Neural cell (in vitro differentiated cells): Measurements from ENCODE around the gene DLGAP4. TPM values are rescaled to one million over a fixed set of nuclear protein-coding genes. Genes with fewer than 3 reads are reported as not detected.

ENCODE experiments used
- H2AFZ ChIP-seq: fragments of 200-600, 300-800 bp; sonication (generic), shearing (Covaris generic); 2 replicates; pipeline ENCODE4 v1.6.0; 2014; ENCODE audit warnings: low read depth, mild to moderate bottlenecking, antibody characterized with exemption, low read length, moderate library complexity
- H3F3A ChIP-seq: fragments of 200-600 bp; shearing (Covaris generic); 2 replicates; pipeline ENCODE4 v1.6.1; 2016; ENCODE audit warnings: mild to moderate bottlenecking, moderate library complexity, mixed read lengths, antibody characterized with exemption, low read length; ENCODE audit not compliant: insufficient read depth, poor library complexity, severe bottlenecking
- H3K27ac ChIP-seq: fragments of 200-600, 300-800 bp; sonication (generic), shearing (Covaris generic); 2 replicates; pipeline ENCODE4 v1.5.1; 2014; ENCODE audit warnings: mild to moderate bottlenecking, low read length, moderate library complexity
- H3K27me3 ChIP-seq: fragments of 300-800, 200-600 bp; sonication (generic), shearing (Covaris generic); 2 replicates; pipeline ENCODE4 v1.6.0; 2014; ENCODE audit warnings: mild to moderate bottlenecking, low read depth, low read length, moderate library complexity; ENCODE audit not compliant: insufficient read depth
- H3K36me3 ChIP-seq: fragments of 300-800, 200-600 bp; sonication (generic), shearing (Covaris generic); 2 replicates; pipeline ENCODE4 v1.5.1; 2014; ENCODE audit warnings: mild to moderate bottlenecking, antibody characterized with exemption, low read length, moderate library complexity; ENCODE audit not compliant: insufficient read depth
- H3K4me2 ChIP-seq: fragments of 300-800, 200-600 bp; sonication (generic), shearing (Covaris generic); 2 replicates; pipeline ENCODE4 v1.6.0; 2014; ENCODE audit warnings: mild to moderate bottlenecking, low read length
- H3K4me3 ChIP-seq: fragments of 300-800, 200-600 bp; sonication (generic), shearing (Covaris generic); 2 replicates; pipeline ENCODE4 v1.5.1; 2014; ENCODE audit warnings: mild to moderate bottlenecking, low read length, moderate library complexity
- H3K79me2 ChIP-seq: fragments of 200-600 bp; shearing (Covaris generic); replicated peaks from 2 replicates; pipeline ENCODE4 v1.6.0; 2014; ENCODE audit warnings: mild to moderate bottlenecking, low read length, moderate library complexity; ENCODE audit not compliant: insufficient read depth
- H3K9ac ChIP-seq: fragments of 300-800, 200-600 bp; sonication (generic), shearing (Covaris generic); 2 replicates; pipeline ENCODE4 v1.6.1; 2016; ENCODE audit warnings: mild to moderate bottlenecking, low read length, mixed read lengths
- H3K9me2 ChIP-seq: fragments of 200-600 bp; shearing (Covaris generic); 2 replicates; pipeline ENCODE4 v1.6.1; 2016; ENCODE audit warnings: mild to moderate bottlenecking, low read length, mixed read lengths; ENCODE audit not compliant: insufficient read depth
- H3K9me3 ChIP-seq: fragments of 200-600, 300-800 bp; sonication (generic), shearing (Covaris generic); 2 replicates; pipeline ENCODE4 v1.6.1; 2016; ENCODE audit warnings: mild to moderate bottlenecking, mixed run types, low read length, moderate library complexity, mixed read lengths
- H4K20me1 ChIP-seq: fragments of 200-600 bp; shearing (Covaris generic); 2 replicates; pipeline ENCODE4 v1.6.1; 2016; ENCODE audit warnings: mild to moderate bottlenecking, mixed run types; ENCODE audit not compliant: insufficient read depth
- EP300 ChIP-seq: fragments of 450-650 bp; conservative IDR thresholded peaks from 2 replicates; pipeline ENCODE4 v1.6.1; 2014; ENCODE audit warnings: antibody characterized with exemption, mild to moderate bottlenecking, moderate library complexity; ENCODE audit not compliant: poor library complexity, severe bottlenecking
- EZH2 ChIP-seq: fragments of 200-600, 300-800 bp; shearing (Covaris generic), sonication (generic); IDR thresholded peaks from 2 replicates; pipeline ENCODE4 v1.6.1; 2014; ENCODE audit warnings: antibody characterized with exemption, low read length, borderline replicate concordance, mild to moderate bottlenecking; ENCODE audit not compliant: insufficient read depth, poor library complexity, severe bottlenecking
- MXI1 ChIP-seq: fragments of 450-650 bp; conservative IDR thresholded peaks from 2 replicates; pipeline ENCODE4 v1.6.1; 2014; ENCODE audit warnings: antibody characterized with exemption, mild to moderate bottlenecking; ENCODE audit not compliant: poor library complexity, severe bottlenecking
- POLR2AphosphoS5 ChIP-seq: IDR thresholded peaks from 2 replicates; pipeline ENCODE4 v1.6.1; 2012
- RAD21 ChIP-seq: fragments of 450-650 bp; conservative IDR thresholded peaks from 2 replicates; pipeline ENCODE4 v1.6.1; 2014; ENCODE audit warnings: antibody characterized with exemption, mild to moderate bottlenecking, moderate library complexity
- SMC3 ChIP-seq: fragments of 450-650 bp; conservative IDR thresholded peaks from 2 replicates; pipeline ENCODE4 v1.6.1; 2014; ENCODE audit warnings: antibody characterized with exemption, mild to moderate bottlenecking, moderate library complexity; ENCODE audit not compliant: poor library complexity
- TAF1 ChIP-seq: IDR thresholded peaks from 2 replicates; pipeline ENCODE4 v1.6.1; 2012; ENCODE audit warnings: low read depth
- polyA plus RNA-seq: library from polyadenylated mRNA; depleted of rRNA; stranded (reverse); fragments of >200 nt; gene quantifications from 2 replicates; pipeline ENCODE4 v1.2.3, GENCODE V29; 2014
- TF ChIP-seq, protein P1 (sequence below): IDR thresholded peaks from 2 replicates; pipeline ENCODE4 v1.6.1; 2012; ENCODE audit warnings: borderline replicate concordance
- TF ChIP-seq, protein P2 (sequence below): fragments of 450-650 bp; IDR thresholded peaks from 2 replicates; pipeline ENCODE4 v1.5.1; 2014; ENCODE audit warnings: antibody characterized with exemption, mild to moderate bottlenecking, moderate library complexity; ENCODE audit not compliant: poor library complexity, severe bottlenecking

DLGAP4 gene
- polyA plus RNA-seq, 1 donor from 2014 or later = 31.2 TPM

DNA sequence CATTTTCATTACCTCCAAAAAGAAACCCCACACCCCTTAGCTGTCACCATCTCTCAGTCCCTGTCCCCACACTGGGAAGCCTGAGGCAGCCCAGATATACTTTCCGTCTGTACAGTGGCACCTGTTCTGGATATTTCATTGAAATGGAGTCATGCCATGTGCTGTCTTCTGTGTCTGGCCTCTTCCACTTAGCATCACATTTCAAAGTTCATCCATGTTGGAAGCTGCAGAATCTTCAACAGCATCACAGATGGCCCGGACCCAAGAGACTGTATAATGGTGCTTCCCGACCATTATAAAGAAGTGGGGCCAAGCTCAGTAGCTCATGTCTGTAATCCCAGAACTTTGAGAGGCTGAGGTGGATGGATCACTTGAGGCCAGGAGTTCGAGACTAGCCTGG is 58.4 kb downstream of the DLGAP4 start:
- no peak overlapping the region for H3K4me2 ChIP-seq

DNA sequence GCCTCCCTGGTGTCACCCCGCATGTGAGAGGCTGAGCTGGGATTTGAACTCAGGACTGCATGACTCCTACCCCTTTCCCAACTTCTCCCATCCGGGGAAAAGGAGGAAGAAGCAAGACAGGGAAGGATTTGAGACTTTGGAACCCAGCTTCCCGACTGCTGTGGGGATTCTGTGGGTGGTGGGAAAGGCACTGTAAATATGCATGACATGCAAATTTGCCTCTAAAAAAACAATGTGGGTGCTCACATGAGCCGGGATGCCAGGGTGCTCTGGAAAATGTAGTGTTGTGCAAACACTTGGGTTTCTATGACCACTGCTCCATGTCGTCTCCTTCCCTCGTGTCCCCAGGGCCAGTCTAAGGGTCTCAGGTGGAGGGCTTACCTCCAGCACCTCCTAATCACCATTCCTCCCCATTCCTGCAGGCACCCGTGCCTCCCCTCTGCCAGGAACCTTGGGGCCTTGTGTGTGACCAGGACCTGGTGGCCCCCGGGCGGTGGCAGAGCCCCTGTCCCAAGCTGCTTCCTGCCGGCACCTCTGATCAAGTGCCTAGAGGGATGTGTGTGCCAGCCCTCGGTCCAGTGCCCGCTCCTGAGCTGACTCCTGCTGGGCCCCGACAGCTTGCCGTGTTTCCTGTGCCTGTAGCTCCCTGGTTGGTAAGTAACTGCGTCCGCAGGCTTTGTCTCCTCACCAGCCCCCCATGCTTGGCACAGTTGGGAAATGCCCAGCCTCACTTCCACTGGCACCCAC is 60.7 kb downstream of the DLGAP4 start:
- H2AFZ ChIP-seq = no peak overlapping the region
- no peaks in the 10 kb centered on the region for H3K9me3 ChIP-seq
- no peak overlapping the region for H3K9ac ChIP-seq
- H3K79me2 ChIP-seq = no peaks in the 10 kb centered on the region
- no peak overlapping the region for H3K4me2 ChIP-seq
- TF ChIP-seq POLR2AphosphoS5 = no peak
- TF ChIP-seq SMC3 = no peak
- TF ChIP-seq, protein P1, sequence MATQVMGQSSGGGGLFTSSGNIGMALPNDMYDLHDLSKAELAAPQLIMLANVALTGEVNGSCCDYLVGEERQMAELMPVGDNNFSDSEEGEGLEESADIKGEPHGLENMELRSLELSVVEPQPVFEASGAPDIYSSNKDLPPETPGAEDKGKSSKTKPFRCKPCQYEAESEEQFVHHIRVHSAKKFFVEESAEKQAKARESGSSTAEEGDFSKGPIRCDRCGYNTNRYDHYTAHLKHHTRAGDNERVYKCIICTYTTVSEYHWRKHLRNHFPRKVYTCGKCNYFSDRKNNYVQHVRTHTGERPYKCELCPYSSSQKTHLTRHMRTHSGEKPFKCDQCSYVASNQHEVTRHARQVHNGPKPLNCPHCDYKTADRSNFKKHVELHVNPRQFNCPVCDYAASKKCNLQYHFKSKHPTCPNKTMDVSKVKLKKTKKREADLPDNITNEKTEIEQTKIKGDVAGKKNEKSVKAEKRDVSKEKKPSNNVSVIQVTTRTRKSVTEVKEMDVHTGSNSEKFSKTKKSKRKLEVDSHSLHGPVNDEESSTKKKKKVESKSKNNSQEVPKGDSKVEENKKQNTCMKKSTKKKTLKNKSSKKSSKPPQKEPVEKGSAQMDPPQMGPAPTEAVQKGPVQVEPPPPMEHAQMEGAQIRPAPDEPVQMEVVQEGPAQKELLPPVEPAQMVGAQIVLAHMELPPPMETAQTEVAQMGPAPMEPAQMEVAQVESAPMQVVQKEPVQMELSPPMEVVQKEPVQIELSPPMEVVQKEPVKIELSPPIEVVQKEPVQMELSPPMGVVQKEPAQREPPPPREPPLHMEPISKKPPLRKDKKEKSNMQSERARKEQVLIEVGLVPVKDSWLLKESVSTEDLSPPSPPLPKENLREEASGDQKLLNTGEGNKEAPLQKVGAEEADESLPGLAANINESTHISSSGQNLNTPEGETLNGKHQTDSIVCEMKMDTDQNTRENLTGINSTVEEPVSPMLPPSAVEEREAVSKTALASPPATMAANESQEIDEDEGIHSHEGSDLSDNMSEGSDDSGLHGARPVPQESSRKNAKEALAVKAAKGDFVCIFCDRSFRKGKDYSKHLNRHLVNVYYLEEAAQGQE = no peak
- no peak for TF ChIP-seq EZH2
- TF ChIP-seq, protein P2, sequence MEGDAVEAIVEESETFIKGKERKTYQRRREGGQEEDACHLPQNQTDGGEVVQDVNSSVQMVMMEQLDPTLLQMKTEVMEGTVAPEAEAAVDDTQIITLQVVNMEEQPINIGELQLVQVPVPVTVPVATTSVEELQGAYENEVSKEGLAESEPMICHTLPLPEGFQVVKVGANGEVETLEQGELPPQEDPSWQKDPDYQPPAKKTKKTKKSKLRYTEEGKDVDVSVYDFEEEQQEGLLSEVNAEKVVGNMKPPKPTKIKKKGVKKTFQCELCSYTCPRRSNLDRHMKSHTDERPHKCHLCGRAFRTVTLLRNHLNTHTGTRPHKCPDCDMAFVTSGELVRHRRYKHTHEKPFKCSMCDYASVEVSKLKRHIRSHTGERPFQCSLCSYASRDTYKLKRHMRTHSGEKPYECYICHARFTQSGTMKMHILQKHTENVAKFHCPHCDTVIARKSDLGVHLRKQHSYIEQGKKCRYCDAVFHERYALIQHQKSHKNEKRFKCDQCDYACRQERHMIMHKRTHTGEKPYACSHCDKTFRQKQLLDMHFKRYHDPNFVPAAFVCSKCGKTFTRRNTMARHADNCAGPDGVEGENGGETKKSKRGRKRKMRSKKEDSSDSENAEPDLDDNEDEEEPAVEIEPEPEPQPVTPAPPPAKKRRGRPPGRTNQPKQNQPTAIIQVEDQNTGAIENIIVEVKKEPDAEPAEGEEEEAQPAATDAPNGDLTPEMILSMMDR = no peak
- no peak for TF ChIP-seq EP300
- TF ChIP-seq RAD21 = no peak
- no peak for TF ChIP-seq TAF1
- TF ChIP-seq MXI1 = no peak
- H3K4me3 ChIP-seq = no peak overlapping the region
- no peaks in the 10 kb centered on the region for H3K27me3 ChIP-seq
- H3K9me2 ChIP-seq = no peaks in the 10 kb centered on the region
- no peaks in the 10 kb centered on the region for H3F3A ChIP-seq
- H3K27ac ChIP-seq = no peak overlapping the region
- H3K36me3 ChIP-seq = no peaks in the 10 kb centered on the region
- no peaks in the 10 kb centered on the region for H4K20me1 ChIP-seq

More for the DNA sequence above, 58.4 kb downstream of the DLGAP4 start:
- H2AFZ ChIP-seq = no peak overlapping the region
- no peak overlapping the region for H3K9ac ChIP-seq
- H3K4me3 ChIP-seq = no peak overlapping the region
- no peaks in the 10 kb centered on the region for H3K79me2 ChIP-seq
- H4K20me1 ChIP-seq = no peaks in the 10 kb centered on the region
- no peak for TF ChIP-seq MXI1
- no peak for TF ChIP-seq EP300
- no peak for TF ChIP-seq RAD21
- TF ChIP-seq, protein P1 = no peak
- TF ChIP-seq TAF1 = no peak
- TF ChIP-seq POLR2AphosphoS5 = no peak
- TF ChIP-seq EZH2 = no peak
- TF ChIP-seq SMC3 = no peak
- TF ChIP-seq, protein P2 = no peak
- no peaks in the 10 kb centered on the region for H3K27me3 ChIP-seq
- H3K9me2 ChIP-seq = no peaks in the 10 kb centered on the region
- no peak overlapping the region for H3K27ac ChIP-seq
- no peaks in the 10 kb centered on the region for H3K36me3 ChIP-seq
- H3K9me3 ChIP-seq = no peaks in the 10 kb centered on the region
- no peaks in the 10 kb centered on the region for H3F3A ChIP-seq
